ENCODE results near the gene SPOCK1.

DNA sequence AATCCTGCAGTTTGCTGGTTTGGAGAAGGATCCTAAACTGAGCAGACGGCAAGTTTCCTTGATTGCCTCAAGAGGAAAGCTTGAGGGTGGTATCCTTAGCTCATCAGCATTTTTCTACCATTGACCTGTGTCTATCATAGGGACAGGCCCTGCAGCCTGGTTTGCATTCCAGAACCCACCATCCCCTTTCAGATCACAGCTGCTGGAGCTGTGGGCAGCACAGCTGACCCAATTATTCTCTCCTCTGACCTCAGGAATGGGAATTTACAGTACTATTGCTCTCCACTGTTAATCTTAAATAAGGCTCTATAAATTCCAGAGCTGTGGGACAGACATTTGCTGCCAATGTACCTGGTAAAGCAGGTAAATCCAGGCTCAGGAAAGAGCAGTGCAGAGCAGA lies 163.0 kb downstream of the SPOCK1 start:
- TF ChIP-seq, protein P1, sequence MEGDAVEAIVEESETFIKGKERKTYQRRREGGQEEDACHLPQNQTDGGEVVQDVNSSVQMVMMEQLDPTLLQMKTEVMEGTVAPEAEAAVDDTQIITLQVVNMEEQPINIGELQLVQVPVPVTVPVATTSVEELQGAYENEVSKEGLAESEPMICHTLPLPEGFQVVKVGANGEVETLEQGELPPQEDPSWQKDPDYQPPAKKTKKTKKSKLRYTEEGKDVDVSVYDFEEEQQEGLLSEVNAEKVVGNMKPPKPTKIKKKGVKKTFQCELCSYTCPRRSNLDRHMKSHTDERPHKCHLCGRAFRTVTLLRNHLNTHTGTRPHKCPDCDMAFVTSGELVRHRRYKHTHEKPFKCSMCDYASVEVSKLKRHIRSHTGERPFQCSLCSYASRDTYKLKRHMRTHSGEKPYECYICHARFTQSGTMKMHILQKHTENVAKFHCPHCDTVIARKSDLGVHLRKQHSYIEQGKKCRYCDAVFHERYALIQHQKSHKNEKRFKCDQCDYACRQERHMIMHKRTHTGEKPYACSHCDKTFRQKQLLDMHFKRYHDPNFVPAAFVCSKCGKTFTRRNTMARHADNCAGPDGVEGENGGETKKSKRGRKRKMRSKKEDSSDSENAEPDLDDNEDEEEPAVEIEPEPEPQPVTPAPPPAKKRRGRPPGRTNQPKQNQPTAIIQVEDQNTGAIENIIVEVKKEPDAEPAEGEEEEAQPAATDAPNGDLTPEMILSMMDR (conservative IDR thresholded peaks at IDR 0.05; ENCODE audit: low read depth in 2 of 2): no peak
- TF ChIP-seq EZH2 (IDR thresholded peaks at IDR 0.05; ENCODE audit: low read depth, unreplicated experiment): no peak
- no peak for TF ChIP-seq EZH2phosphoT487 (IDR thresholded peaks at IDR 0.05; ENCODE audit: unreplicated experiment)
- TF ChIP-seq, protein P2, sequence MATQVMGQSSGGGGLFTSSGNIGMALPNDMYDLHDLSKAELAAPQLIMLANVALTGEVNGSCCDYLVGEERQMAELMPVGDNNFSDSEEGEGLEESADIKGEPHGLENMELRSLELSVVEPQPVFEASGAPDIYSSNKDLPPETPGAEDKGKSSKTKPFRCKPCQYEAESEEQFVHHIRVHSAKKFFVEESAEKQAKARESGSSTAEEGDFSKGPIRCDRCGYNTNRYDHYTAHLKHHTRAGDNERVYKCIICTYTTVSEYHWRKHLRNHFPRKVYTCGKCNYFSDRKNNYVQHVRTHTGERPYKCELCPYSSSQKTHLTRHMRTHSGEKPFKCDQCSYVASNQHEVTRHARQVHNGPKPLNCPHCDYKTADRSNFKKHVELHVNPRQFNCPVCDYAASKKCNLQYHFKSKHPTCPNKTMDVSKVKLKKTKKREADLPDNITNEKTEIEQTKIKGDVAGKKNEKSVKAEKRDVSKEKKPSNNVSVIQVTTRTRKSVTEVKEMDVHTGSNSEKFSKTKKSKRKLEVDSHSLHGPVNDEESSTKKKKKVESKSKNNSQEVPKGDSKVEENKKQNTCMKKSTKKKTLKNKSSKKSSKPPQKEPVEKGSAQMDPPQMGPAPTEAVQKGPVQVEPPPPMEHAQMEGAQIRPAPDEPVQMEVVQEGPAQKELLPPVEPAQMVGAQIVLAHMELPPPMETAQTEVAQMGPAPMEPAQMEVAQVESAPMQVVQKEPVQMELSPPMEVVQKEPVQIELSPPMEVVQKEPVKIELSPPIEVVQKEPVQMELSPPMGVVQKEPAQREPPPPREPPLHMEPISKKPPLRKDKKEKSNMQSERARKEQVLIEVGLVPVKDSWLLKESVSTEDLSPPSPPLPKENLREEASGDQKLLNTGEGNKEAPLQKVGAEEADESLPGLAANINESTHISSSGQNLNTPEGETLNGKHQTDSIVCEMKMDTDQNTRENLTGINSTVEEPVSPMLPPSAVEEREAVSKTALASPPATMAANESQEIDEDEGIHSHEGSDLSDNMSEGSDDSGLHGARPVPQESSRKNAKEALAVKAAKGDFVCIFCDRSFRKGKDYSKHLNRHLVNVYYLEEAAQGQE (IDR thresholded peaks at IDR 0.05; ENCODE audit: unreplicated experiment): no peak
- no peak for TF ChIP-seq POLR2AphosphoS5 (IDR thresholded peaks at IDR 0.05; ENCODE audit: low read depth)
- no peak for TF ChIP-seq CREB1 (CRISPR knock-in tag; IDR thresholded peaks at IDR 0.05; ENCODE audit: low read depth)
- TF ChIP-seq STAT1 (IDR thresholded peaks at IDR 0.05; ENCODE audit: unreplicated experiment): no peak
- no peak for TF ChIP-seq JUNB (IDR thresholded peaks at IDR 0.05; ENCODE audit: unreplicated experiment)
- no peak for TF ChIP-seq ZNF331 (CRISPR knock-in tag; IDR thresholded peaks at IDR 0.05; ENCODE audit: low read depth)
- TF ChIP-seq, protein P3, sequence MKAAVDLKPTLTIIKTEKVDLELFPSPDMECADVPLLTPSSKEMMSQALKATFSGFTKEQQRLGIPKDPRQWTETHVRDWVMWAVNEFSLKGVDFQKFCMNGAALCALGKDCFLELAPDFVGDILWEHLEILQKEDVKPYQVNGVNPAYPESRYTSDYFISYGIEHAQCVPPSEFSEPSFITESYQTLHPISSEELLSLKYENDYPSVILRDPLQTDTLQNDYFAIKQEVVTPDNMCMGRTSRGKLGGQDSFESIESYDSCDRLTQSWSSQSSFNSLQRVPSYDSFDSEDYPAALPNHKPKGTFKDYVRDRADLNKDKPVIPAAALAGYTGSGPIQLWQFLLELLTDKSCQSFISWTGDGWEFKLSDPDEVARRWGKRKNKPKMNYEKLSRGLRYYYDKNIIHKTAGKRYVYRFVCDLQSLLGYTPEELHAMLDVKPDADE (IDR thresholded peaks at IDR 0.05): no peak

Data from GM23338 (cell line).